GM21526 (cell line): Measurements from ENCODE around the gene NUDT9.

Source experiments
- ATAC-seq: cut with Tn5 transposase; IDR thresholded peaks from one replicate; pipeline ENCODE4 v1.9.1; 2021; ENCODE audit warnings: moderate library complexity; ENCODE audit not compliant: unreplicated experiment, low FRiP score

NUDT9 gene

GRCh38 chr4:87502580-87503238 lies 80.3 kb downstream of the NUDT9 start:
- ATAC-seq, result no peak

GRCh38 chr4:87505862-87506261 lies 83.5 kb downstream of the NUDT9 start:
- no peak for ATAC-seq

- no peak for ATAC-seq
Observed at GRCh38 chr4:87506974-87507701, 84.8 kb downstream of the NUDT9 start.
